ENCODE results near the gene UBASH3A. TPM values are rescaled to one million over a fixed set of nuclear protein-coding genes. Genes with fewer than 3 reads are reported as not detected.

The UBASH3A gene
- total RNA-seq, 1 donor from 2014 or later, result 1.5 TPM

DNA sequence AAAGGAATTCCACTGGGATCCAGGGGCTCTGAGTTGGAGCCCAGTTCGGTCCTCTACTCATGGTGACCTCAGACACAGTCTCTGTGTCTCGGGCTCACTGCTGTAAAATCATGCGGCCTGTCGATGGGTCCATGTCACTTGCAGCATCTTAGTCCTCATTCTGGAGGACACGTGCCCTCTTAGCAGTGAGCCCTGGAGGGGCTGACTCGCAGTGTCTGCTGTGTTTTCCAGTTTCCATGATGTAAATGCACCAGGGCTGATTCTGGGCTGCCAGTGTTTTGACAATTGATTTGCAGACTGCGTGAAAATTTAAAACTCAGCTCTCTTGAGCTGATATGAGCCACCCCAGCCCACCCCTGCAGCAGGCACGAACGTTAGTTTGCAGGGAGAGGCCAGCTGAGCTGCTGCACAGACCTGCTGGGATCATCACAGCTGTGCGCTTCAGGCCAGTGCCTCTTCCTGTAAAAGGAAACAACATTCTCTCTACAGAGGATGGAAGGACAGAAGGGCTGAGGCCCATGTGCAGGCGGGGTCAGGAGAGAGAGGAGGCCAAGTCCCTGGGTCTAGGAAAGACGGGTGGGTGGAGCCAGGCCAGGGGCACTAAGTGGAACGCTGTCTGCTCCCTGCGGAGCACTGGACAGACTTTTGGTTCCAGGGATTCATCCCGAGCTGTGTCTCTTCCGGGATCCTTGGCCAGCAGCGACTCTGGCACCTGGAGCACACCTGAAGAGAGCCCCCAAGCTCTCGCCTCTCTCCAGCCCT lies 49.7 kb downstream of the UBASH3A start:
- H3K27me3 ChIP-seq, result no peaks in the 10 kb centered on the region
- no peaks in the 10 kb centered on the region for H3K36me3 ChIP-seq
- no peak for TF ChIP-seq CTCF (IDR thresholded peaks at IDR 0.05)
- DNase-seq, result no peak
- no peak overlapping the region for H3K27ac ChIP-seq
- H3K9me3 ChIP-seq, result no peaks in the 10 kb centered on the region
- intact Hi-C loops (cut with DNase I), result no loop called here
- no peak overlapping the region for H3K4me3 ChIP-seq
- ATAC-seq, result no peak
- H3K4me1 ChIP-seq, result peaks cover 4% of the 10 kb centered on the region

- TF ChIP-seq CTCF (IDR thresholded peaks at IDR 0.05), result no peak
- no peak overlapping the region for H3K27ac ChIP-seq
- no peak for DNase-seq
- H3K9me3 ChIP-seq, result no peaks in the 10 kb centered on the region
- intact Hi-C loops (cut with DNase I), result no loop called here
- H3K4me1 ChIP-seq, result peaks cover 4% of the 10 kb centered on the region
- H3K27me3 ChIP-seq, result no peaks in the 10 kb centered on the region
- H3K36me3 ChIP-seq, result no peaks in the 10 kb centered on the region
- no peak overlapping the region for H3K4me3 ChIP-seq
- no peak for ATAC-seq
These were observed 50.4 kb downstream of the UBASH3A start for GRCh38 chr21:42453986-42454570.

DNA sequence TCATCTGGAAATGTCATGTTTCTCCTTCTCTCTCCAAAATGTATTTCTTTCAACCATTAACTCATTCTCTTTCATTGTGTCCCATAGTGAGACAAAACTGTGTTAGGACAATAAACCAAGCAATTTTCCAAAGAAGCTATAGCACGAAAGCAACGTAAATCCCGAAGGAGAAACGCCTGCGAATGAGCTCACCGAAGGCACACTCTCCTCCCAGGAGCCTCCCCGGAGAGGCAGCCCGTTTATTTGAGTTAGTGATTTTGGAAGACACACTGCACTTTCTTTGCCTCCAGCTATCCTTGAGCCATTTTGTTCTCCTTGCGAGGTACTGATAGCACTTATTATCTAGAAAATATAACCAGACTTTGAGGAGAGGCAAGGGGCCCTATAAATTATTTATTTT lies 51.1 kb downstream of the UBASH3A start:
- no peak for ATAC-seq
- DNase-seq, result no peak
- Histone ChIP-seq H3K27me3 (no peaks in the 10 kb centered on the region), H3K4me3 (no peak overlapping the region), H3K9me3 (no peaks in the 10 kb centered on the region), H3K4me1 (peaks cover 4% of the 10 kb centered on the region), H3K36me3 (no peaks in the 10 kb centered on the region), H3K27ac (no peak overlapping the region)
- intact Hi-C loops (cut with DNase I), result no loop called here
- TF ChIP-seq CTCF (IDR thresholded peaks at IDR 0.05), result no peak

GRCh38 chr21:42455196-42455595 lies 51.5 kb downstream of the UBASH3A start:
- no peak for TF ChIP-seq CTCF (IDR thresholded peaks at IDR 0.05)
- H3K27me3 ChIP-seq, result no peaks in the 10 kb centered on the region
- no peak overlapping the region for H3K4me3 ChIP-seq
- intact Hi-C loops (cut with DNase I), result no loop called here
- no peak overlapping the region for H3K27ac ChIP-seq
- H3K4me1 ChIP-seq, result peaks cover 2% of the 10 kb centered on the region
- DNase-seq, result no peak
- H3K36me3 ChIP-seq, result no peaks in the 10 kb centered on the region
- ATAC-seq, result no peak
- H3K9me3 ChIP-seq, result no peaks in the 10 kb centered on the region

DNA sequence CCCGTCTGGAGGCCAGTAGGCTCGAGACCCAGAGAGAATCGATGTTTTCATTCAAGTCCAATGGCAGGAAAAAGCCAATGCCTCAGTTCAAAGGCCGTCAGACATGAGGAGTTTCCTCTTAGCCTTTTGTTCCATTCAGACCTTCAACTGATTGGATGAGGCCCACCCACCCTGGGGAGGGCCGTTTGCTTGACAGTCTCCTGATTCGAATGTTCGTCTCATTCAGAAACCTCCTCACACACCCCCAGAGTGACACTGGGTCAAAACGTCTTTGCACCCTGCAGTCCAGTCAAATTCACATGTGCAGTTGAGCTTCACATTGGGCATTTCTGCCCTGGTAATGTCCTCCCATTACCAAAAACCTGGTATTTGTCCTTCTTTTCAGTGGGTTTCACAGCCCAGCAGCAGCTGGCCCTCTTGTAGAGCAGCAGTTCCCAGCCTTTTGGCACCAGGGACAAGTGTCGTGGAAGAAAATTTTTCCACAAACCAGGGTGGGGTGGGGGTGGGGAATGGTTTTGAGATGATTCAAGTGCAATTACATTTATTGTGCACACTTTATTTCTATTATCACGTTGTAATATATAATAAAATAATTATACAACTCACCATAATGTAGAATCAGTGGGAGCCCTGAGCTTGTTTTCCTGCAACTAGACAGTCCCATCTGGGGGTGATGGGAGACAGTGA lies 52.2 kb downstream of the UBASH3A start:
- Histone ChIP-seq H3K9me3 (no peaks in the 10 kb centered on the region), H3K4me1 (no peaks in the 10 kb centered on the region), H3K27ac (no peak overlapping the region), H3K4me3 (no peak overlapping the region), H3K27me3 (no peaks in the 10 kb centered on the region), H3K36me3 (no peaks in the 10 kb centered on the region)
- no peak for ATAC-seq
- no peak for DNase-seq
- intact Hi-C loops (cut with DNase I), result no loop called here
- TF ChIP-seq CTCF (IDR thresholded peaks at IDR 0.05), result no peak

Measured in upper lobe of right lung (tissue), 1 donor.